Left renal pelvis (tissue), 4 donors: ENCODE measurements around the gene LRRC7. TPM values are rescaled to one million over a fixed set of nuclear protein-coding genes. Genes with fewer than 3 reads are reported as not detected.
"Not testable (repeated sequence)": the region's sequence is repeated elsewhere in the genome, so short reads cannot be mapped to it uniquely, and the experiment has no call there.

Source experiments
- DNase-seq, 4 donors: peaks; one replicate each; pipeline ENCODE4 v3.0.0-alpha.2; 2013; ENCODE audit warnings: low read depth in 4 of 4, low spot score in 3 of 4
- polyA plus RNA-seq, 4 donors: library from polyadenylated mRNA; unstranded; fragments of 120-200 nt; gene quantifications; one replicate each; pipeline ENCODE4 v1.2.1, GENCODE V29; 2013; ENCODE audit not compliant: insufficient read length in 4 of 4

Gene LRRC7
- polyA plus RNA-seq, 4 donors: 6.3 to 25.8 (median 11.5) TPM

DNA sequence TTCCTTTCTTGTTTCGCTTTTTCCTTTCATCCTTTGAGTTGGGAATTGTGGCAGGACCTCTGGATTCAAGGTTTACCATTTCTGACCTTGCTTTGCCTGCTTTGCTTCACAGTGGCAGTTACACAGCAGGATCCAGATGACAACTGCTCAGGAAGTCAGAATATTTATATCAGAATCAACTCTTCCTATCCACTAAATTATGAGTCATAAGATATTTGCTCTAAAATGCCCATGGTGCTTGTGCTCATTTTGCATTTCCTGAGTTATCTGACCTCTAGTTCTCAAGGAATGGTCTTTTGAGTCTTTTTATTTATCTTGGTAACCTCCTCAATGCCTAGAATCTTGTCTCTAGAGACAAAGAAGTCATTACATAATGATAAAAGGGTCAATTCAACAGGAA is 290.8 kb downstream of the LRRC7 start:
- DNase-seq: no peak

DNA sequence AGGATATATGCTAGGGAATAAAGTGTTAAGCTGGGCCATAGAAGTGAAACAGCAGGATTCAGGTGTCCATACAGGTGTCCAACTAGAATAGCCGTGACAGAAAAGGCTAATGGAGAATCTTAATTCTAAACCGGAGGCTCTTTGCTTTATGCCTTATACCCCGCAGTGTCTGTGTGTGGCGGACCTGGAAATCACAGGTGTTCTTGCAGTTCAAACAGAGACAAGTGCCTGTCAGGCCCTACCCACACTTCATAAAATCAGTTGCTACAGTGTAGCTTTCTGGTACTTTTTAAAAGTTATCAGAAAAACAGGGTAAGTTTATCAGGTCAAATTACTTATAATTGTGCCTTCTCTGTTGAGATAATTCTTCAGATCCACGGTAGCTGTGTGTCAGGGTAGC is 293.9 kb downstream of the LRRC7 start:
- no peak for DNase-seq

DNA sequence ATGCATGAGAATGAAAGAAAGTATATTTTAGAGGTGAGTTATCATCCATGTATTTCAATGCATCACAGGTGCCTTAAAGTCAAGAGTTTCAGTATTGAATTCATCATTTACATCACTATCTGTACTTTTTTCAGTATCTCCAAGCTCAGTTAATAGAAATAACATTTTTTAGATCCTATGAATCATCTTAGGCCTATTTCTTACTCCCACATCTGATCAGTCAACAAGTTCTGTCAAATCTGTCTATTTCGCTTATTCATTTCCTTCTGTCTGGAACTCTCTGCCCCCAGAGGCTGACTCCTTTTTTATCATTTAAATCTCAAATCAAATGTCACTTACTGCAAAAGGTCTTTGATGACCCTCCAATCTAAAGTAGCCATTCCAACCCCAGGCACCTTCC is 295.2 kb downstream of the LRRC7 start:
- no peak for DNase-seq

DNA sequence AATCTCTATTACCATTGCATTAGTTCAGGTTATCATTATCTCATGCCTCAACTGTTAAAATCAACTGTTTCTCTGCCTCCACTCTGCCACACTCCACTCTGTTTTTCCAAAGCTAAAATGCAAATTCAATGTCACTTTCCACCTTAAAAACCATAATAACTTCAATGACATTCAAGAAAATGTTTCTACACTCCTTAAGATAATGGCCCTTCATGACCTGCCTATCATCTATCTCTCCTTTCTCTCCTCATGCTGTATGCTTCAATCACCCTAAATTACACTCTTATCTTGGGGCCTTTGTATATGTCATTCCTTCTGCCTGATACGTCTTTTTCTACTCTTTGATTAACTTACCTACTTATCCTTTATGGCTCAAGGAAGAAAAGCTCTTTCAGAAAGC is 296.0 kb downstream of the LRRC7 start:
- DNase-seq: no peak

DNA sequence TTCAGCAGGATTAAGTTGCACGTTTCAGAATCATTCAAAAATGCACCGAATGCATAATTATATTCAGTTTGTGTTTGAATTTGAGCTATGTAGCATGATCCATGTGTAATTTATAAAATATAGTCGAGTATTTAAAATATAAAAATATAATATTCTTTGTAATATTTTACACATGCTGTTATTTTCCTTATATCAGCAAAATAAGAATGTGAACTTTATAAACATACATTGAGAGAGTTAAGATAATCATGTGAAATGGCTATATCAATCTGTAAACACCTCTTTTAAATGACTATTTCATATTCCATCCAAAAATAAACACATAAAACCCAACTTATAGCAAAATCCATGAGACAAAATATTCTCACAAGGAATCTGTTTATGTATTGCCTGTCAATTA is 303.7 kb downstream of the LRRC7 start:
- no peak for DNase-seq

DNA sequence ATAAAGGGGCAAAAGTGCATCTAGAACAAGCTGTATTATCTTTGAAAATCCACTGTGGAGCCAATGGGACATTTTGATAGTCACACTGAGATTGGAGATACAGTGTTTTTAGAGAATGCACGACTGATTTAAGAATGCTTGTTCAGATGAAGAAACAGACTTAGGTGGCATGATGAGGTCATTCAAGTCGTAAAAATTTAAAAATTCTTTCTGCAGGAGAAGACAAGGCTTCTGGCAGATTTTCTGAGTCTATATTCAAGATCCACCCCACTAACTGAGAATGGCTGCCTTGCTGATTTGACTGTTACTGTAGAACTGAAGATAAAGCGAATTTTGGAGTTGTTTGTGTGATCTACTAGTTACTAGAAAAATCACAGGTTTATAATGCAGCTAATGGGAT is 310.6 kb downstream of the LRRC7 start:
- DNase-seq: no peak

DNA sequence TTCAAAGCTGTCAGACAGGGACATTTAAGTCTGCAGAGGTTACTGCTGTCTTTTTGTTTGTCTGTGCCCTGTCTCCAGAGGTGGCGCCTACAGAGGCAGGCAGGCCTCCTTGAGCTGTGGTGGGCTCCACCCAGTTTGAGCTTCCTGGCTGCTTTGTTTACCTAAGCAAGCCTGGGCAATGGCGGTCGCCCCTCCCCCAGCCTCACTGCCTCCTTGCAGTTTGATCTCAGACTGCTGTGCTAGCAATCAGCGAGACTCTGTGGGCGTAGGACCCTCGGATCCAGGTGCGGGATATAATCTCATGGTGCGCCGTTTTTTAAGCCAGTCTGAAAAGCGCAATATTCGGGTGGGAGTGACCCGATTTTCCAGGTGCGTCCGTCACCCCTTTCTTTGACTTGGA is 320.3 kb downstream of the LRRC7 start:
- not testable (repeated sequence) for DNase-seq

DNA sequence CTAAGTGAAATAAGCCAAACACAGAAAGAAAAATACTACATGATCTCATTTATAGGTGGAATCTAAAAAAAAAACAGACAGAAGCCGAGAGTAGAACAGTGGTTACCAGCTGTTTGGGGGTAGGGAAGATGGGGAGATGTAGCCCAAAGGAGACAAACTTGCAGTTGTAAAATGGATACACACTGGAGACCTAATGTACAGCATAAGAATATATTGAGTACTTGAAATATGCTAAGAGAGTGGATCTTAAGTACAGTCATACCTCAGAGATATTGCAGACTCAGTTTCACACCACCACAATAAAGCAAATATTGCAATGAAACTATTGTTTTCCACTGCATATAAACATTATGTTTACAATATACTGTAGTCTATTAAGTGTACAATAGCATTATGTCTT is 320.9 kb downstream of the LRRC7 start:
- no peak for DNase-seq

DNA sequence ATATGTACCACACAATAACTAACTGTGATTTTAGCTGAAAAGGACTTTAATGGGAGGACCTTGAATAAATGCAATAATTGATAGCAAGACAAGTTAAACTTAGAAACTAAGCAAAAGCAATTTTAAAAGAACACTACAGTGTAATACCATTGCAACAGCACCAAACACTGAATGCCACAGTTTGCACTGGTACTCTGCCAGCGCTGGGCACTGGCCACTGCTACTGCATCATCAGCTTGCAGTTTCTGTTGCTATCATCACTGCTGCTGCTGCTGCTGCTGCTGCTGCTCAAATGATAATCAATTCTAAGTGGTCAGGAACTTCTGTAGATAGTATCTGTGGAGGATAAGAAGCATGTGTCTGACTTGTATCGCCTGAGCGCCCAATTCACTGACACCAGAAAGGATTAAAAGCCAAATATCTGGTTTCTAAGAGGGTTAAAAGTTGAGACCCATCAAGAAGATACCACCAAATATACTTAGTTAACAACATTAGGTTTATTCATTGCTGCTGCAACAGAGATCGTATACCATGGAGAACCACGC is 330.8 kb downstream of the LRRC7 start:
- no peak for DNase-seq

DNA sequence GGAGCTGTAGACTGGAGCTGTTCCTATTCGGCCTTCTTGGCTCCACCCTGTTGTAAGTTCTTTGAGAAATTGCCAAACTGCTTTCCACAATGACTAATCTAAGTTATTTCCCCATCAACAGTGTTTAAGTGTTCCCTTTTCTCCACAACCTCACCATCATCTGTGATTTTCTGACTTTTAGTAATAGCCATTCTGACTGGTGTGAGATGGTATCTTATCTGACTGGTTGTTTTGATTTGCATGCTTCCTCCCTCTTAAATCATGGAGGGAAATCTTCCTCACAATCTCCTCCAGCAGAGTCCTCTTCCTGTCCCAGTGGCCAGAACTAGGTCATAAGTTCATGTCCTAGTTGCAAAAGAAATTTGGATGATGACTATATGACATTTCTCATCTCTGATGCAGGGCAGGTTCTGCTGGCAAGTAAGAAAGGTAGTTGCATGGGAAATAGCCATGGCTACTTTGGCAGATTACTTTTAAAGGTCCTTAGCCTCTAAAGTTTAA is 343.6 kb downstream of the LRRC7 start:
- no peak for DNase-seq

DNA sequence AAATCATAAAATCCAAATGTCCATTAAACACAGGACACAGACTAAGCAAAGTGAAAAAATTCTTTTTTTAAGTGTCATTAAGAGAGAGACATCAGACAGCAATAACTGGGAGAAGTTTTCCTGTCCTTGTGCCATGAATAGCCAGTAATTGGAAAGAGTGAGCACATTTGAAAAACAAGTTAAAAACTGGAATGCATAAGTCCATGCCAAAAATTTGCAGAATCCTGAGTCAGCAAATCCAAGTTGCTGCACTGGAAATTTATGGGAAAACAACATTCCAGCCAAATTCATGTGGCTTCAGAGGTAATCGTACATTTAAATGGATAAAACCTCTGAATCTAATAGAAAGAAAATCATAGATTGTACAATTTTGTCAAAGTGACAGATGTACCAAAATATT is 346.3 kb downstream of the LRRC7 start:
- DNase-seq: peak in 1 of 4 donors; percentile 25

DNA sequence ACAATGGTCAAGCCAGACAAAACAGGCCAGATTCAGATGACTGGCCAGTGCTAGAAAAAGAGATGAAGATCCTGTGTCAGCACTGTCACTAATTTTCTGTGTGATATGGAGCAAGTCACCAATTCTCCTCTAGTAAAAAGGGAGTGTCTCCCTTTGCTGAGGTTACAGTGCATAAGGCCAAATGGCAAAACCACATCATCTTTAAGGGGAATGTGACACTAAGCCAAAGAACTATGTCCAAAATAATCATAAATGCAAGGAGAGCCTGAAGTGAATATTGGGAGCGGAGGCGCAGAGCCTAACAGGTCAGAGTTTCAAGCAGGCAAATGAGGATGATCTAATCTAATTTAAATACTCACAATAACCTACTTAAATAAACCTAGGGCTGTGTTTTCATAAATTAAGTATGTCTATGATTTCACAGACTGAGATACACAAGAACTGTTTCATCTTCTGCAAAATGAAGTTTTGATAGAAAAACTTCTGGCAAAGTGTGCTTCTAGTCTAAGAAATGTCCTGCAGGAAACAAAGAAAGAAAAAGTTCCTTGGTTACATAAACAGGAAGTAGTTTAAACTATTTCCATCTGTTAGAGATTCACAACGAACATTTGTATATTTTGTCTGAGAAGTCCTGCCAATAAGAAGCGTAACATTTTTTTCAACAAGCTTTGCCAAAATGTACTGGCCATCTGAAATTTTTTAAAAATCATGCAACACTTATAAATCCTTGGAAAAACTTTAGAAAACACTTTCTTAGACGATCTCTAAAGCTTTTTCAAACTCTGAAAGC is 347.4 kb downstream of the LRRC7 start:
- DNase-seq: no peak

DNA sequence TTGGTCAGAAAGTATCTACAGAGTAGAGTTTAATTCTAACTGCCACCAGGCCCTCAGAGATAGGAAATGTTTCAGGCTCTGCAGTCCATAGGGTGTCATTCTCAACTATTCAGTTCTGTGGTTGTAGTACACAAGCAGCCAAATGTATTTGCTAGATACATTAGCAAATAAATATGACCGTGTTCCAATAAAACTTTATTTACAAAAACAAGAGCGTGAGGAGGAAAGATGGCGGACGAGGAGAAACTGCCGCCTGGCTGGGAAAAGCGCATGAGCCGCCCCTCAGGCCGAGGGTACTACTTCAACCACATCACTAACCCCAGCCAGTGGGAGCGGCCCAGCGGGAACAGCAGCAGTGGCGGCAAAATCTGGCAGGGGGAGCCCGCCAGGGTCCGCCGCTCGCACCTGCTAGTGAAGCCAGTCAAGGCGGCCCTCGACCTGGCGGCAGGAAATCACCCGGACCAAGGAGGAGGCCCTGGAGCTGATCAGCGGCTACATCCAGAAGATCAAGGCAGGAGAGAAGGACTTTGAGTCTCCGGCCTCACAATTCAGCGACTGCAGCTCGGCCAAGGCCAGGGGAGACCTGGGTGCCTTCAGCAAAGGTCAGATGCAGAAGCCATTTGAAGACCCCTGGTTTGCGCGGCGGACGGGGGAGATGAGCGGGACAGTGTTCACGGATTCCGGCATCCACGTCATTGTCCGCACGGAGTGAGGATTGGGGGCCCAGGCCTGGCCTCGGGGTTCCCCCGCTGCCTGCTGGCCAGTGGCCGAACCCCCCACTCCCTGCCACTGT is 351.6 kb downstream of the LRRC7 start:
- DNase-seq: no peak

DNA sequence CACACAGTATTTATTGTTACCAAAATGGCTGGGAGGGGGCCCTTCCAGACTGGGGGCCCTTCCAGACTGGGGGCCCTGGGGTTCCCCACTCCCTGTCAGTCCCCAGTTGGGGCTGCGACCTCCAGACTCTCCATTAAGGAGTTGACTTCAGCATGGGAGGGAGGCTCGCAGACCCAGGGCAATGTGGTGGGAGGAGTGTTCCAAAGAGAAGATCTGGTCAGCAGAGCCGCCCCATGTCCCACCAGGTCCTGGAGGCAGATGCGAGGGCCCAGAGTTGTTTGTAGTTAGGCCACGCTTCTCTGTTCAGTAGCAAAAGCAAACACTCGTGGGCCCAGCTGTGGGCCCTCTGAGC is 352.2 kb downstream of the LRRC7 start:
- DNase-seq: no peak

DNA sequence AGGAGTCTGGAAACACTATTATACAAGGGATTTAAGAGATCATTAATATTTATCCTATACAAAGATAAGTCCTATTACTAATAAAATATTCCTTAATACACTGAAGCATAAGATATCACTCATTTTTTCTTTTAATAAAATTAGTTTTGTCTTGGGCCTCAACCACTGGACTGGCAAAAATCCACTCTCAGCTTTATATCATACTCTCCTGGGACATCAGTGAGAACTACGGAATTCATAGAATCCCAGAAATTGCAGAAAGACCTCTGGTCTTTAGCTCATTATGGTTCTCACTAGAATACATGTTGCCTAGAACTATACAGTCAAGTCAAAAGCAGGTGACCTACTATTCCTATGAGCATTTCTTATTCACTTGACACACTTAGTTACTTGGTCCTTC is 352.7 kb downstream of the LRRC7 start:
- no peak for DNase-seq

DNA sequence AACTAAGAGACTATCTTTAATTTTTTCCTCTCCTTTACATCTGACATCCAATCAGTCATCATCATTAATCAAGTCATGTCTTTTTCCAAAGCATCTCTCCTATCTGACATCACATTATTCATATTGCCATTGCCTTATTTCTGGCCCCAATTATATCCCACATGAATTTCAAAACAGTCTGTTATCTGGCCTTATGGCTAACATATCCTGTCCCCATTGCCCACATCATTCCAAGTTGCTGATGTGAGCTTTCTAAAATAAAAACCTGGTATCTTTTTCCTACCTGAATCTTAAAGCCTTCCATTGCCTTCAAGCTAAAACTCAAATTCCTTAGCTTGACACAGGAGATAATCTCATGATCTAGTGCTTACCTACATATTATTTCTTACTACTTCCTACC is 353.8 kb downstream of the LRRC7 start:
- DNase-seq: no peak

DNA sequence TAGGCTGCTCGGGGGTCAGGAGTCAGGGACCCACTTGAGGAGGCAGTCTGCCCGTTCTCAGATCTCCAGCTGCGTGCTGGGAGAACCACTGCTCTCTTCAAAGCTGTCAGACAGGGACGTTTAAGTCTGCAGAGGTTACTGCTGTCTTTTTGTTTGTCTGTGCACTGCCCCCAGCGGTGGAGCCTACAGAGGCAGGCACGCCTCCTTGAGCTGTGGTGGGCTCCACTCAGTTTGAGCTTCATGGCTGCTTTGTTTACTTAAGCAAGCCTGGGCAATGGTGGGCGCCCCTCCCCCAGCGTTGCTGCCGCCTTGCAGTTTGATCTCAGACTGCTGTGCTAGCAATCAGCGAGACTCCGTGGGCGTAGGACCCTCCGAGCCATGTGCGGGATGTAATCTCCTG is 360.5 kb downstream of the LRRC7 start:
- DNase-seq: not testable (repeated sequence)

DNA sequence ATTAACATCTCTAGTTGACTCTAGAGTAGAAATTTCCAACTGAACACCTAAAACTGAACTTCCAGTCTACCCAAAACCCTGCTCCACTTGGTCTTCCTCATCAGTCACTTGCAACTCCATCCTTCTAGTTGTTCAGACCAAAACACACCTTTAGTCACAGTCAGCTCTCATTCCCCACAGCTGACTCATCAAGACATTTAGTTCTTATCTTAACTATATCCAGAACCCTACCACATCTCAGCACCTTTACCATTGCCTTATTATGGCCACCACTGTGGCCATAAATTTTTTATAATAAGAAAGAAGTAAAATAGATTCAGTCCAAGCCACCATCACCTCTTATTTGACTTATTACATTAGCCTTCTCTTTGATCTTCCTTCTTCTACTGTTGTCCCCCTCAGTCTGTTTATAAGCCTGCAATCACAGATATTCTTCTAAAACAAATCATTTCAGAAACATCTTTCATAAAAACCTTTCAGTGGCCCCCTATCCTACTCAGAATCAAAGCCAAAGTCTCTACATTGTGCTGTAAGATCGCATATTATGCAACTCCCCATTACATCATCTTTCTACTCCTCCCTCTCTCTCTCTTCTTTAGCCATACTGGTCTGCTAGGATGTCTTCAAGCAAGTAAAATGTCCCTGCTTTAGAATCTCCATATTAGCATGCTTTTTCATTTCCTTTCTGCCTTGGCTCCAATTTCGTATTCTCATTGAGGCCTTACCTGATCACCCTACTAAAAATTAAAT is 361.8 kb downstream of the LRRC7 start:
- no peak for DNase-seq

DNA sequence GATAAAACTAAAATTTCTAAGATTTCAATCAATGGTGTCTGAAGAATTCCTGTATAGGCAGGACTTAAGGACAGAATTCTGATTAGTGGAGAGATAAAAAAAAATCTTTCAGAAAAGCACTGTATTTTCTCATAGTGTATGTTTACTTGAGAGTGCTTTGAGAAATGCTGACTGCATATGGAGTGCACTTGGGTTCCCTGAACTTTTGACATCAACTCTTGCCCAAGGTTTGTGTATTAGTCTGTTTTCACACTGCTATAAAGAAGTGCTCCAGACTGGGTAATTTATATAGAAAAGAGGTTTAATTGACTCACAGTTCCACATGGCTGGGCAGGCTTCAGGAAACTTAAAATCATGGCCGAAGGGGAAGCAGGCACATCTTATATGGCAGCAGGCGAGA is 362.7 kb downstream of the LRRC7 start:
- no peak for DNase-seq

DNA sequence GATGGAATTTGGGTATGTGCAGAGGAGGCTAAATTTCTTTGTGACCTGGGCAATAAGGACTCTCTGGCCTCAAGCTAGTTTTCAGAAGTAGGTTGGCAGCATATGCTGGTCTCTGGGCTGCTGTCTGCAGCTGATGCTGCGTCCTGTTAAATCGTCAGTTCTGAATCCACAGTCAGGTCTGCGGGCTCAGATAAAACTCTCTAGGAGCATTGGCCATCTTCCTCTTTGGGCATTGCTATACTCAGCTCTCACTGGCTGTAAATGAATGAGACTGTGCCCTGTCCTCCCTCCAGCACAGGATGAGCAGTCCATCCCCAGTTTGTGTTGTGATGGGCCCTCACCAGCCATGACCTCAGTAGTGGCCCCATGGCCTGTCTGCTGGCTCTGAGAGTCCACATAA is 365.0 kb downstream of the LRRC7 start:
- no peak for DNase-seq

DNA sequence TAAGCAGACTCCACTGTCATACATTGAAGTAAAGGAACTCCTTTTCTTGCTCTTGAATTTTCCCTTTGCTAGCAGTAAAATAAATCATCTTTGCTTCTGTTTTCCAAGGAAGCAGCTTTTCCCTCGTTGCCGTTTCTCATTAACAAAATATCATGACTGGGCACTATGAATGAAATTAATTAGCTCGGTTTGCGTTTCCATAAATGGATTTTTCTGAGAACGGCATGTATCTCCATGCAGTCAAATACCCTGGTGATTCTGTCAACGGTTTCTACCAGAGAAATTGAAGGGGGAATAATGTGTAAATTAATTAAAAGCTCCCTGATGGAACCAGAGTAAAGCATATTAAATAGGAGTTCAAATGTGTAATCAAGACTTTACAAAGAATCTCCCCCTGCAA is 372.5 kb downstream of the LRRC7 start:
- no peak for DNase-seq
